ENCODE measurements around the gene SVIL. TPM values are rescaled to one million over a fixed set of nuclear protein-coding genes. Genes with fewer than 3 reads are reported as not detected.
A peak's percentile ranks its signal among the peaks of the same experiment; 100 is the strongest.

The SVIL gene
- total and polyA plus RNA-seq, 2 of the 13 experiments (the other 11 are each of a cell fraction or from before 2014, with no cell fraction given), result 3.9 to 12.1 TPM

GRCh38 chr10:29424017-29424416, 210.8 kb downstream of the SVIL start:
- peaks cover 9% of the 10 kb centered on the region; the same call in 1 of the 2 replicates for H4K20me1 ChIP-seq (ENCODE audit: insufficient read depth, low read length)
- peaks cover 20% of the 10 kb centered on the region for H3K79me2 ChIP-seq (ENCODE audit: insufficient read depth, low read length)
- no peak overlapping the region for H3K27ac ChIP-seq (ENCODE audit: extremely low read length, insufficient read depth, low read length)
- H3K4me2 ChIP-seq (ENCODE audit: low read depth, low read length), result no peak overlapping the region
- DNase-seq (ENCODE audit: low spot score), result no peak
- WGBS (ENCODE audit: low lambda C conversion rate), result 79% methylated on average over 3 of the region's 3 CpGs
- intact Hi-C loops (cut with micrococcal nuclease; ENCODE audit: unreplicated experiment) (no loop called here), in situ Hi-C loops (cut with HindIII; ENCODE audit: extremely low pct_ligation_motif_present, low pct_unique_long_range_greater_than_20kb) (no loop called here)
- CTCF ChIA-PET (ENCODE audit: low intra/inter-chr PET ratio, low total read pairs), result no interaction called here
- TF ChIP-seq ZNF546 (CRISPR knock-in tag; conservative IDR thresholded peaks at IDR 0.05) (no peak), CREB3 (CRISPR knock-in tag; IDR thresholded peaks at IDR 0.05) (no peak), TGIF2 (CRISPR knock-in tag; IDR thresholded peaks at IDR 0.05) (no peak), ZNF484 (CRISPR knock-in tag; IDR thresholded peaks at IDR 0.05; ENCODE audit: borderline replicate concordance, low read depth) (no peak)
- no peaks in the 10 kb centered on the region for H3K27me3 ChIP-seq (ENCODE audit: control insufficient read depth in 1 of 2, insufficient read depth in 2 of 2, low read length in 2 of 2)
- peaks cover 35% of the 10 kb centered on the region for H3K4me1 ChIP-seq (ENCODE audit: insufficient read depth, low read length)
- H3K36me3 ChIP-seq (replicated peaks in 1 of 2; ENCODE audit: control insufficient read depth in 1 of 2, insufficient read depth in 2 of 2, low read length in 2 of 2), result peaks cover 18 to 60% of the 10 kb centered on the region in 2 experiments; a peak in 4 of 5 replicates
- FAIRE-seq, result no peak
- ATAC-seq, result no peak
- no peaks in the 10 kb centered on the region for H3K9me3 ChIP-seq (ENCODE audit: low read length)
- BruUV-seq (replicated peaks), result no TSS peak
- no peak overlapping the region for H2AFZ ChIP-seq (ENCODE audit: low read length)
- no peak overlapping the region for H3K4me3 ChIP-seq (replicated peaks in 1 of 3; ENCODE audit: insufficient read depth in 1 of 3, low read depth in 2 of 3, low read length in 3 of 3)
- no peak overlapping the region for H3K9ac ChIP-seq (ENCODE audit: insufficient read depth, low read depth, low read length)
- POLR2A ChIA-PET, result no interaction called here

GRCh38 chr10:29420744-29421143, 214.0 kb downstream of the SVIL start:
- no peak overlapping the region for H3K27ac ChIP-seq (ENCODE audit: extremely low read length, insufficient read depth, low read length)
- peaks cover 17 to 65% of the 10 kb centered on the region in 2 experiments; a peak in 4 of 5 replicates for H3K36me3 ChIP-seq (replicated peaks in 1 of 2; ENCODE audit: control insufficient read depth in 1 of 2, insufficient read depth in 2 of 2, low read length in 2 of 2)
- no peak for DNase-seq (ENCODE audit: low spot score)
- peaks cover 2% of the 10 kb centered on the region; the same call in 1 of the 2 replicates for H4K20me1 ChIP-seq (ENCODE audit: insufficient read depth, low read length)
- no peak overlapping the region for H3K9ac ChIP-seq (ENCODE audit: insufficient read depth, low read depth, low read length)
- 91% methylated on average over 2 of the region's 4 CpGs for WGBS (ENCODE audit: low lambda C conversion rate)
- no peak for ATAC-seq
- ChIA-PET CTCF (ENCODE audit: low intra/inter-chr PET ratio, low total read pairs) (no interaction called here), POLR2A (no interaction called here)
- intact Hi-C loops (cut with micrococcal nuclease; ENCODE audit: unreplicated experiment), result no loop called here
- no peaks in the 10 kb centered on the region for H3K9me3 ChIP-seq (ENCODE audit: low read length)
- BruUV-seq (replicated peaks), result no TSS peak
- no peak overlapping the region for H3K4me3 ChIP-seq (replicated peaks in 1 of 3; ENCODE audit: insufficient read depth in 1 of 3, low read depth in 2 of 3, low read length in 3 of 3)
- peaks cover 44% of the 10 kb centered on the region for H3K79me2 ChIP-seq (ENCODE audit: insufficient read depth, low read length)
- H3K4me1 ChIP-seq (ENCODE audit: insufficient read depth, low read length), result peaks cover 35% of the 10 kb centered on the region
- no peak overlapping the region for H3K4me2 ChIP-seq (ENCODE audit: low read depth, low read length)
- H2AFZ ChIP-seq (ENCODE audit: low read length), result no peak overlapping the region
- TF ChIP-seq ZC3H4 (CRISPR knock-in tag; IDR thresholded peaks at IDR 0.05; ENCODE audit: borderline replicate concordance), result no peak
- peak; percentile 82 for TF ChIP-seq MAFF (IDR thresholded peaks at IDR 0.05; ENCODE audit: low read depth, low read length)
- peak; percentile 80 to 87 for TF ChIP-seq MAFK (conservative IDR thresholded peaks at IDR 0.05 in 1 of 2, IDR thresholded peaks at IDR 0.05 in 1 of 2; ENCODE audit: low read length in 2 of 2)
- FAIRE-seq, result no peak
- no peaks in the 10 kb centered on the region for H3K27me3 ChIP-seq (ENCODE audit: control insufficient read depth in 1 of 2, insufficient read depth in 2 of 2, low read length in 2 of 2)
- in situ Hi-C loops (cut with HindIII; ENCODE audit: extremely low pct_ligation_motif_present, low pct_unique_long_range_greater_than_20kb), result no loop called here
